ENCODE data around the gene ELANE. TPM values are rescaled to one million over a fixed set of nuclear protein-coding genes. Genes with fewer than 3 reads are reported as not detected.

ELANE gene
- polyA plus RNA-seq, 3 donors: 0.33 to 0.98 (median 0.34) TPM

DNA sequence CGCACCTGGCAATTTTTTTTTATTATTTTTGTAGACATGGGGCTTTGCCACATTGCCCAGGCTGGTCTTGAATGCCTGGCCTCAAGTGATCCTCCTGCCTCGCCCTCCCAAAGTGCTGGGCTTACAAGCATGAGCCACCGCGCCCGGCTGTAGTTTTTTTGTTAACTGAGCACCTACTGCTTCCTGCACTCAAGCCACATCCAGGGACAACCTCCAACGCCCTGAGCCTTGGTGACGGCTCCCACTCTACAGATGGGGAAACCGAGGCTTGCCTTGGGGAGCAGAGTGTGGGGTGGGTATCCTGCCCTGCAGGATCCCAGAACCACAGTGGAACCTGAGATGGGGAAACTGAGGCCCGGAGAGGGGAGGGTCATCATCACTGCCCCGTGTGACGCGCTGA is 3.0 kb downstream of the ELANE start:
- no peak for DNase-seq (ENCODE audit: extremely low read depth in 1 of 11, low read depth in 9 of 11, low spot score in 4 of 11)

GRCh38 chr19:855566-856120 is 3.5 kb downstream of the ELANE start:
- no peak for DNase-seq (ENCODE audit: extremely low read depth in 1 of 11, low read depth in 9 of 11, low spot score in 4 of 11)

- no peak for DNase-seq (ENCODE audit: extremely low read depth in 1 of 11, low read depth in 9 of 11, low spot score in 4 of 11)
Observed at GRCh38 chr19:858284-858683, 6.2 kb downstream of the ELANE start.

- no peak for DNase-seq (ENCODE audit: extremely low read depth in 1 of 11, low read depth in 9 of 11, low spot score in 4 of 11)
Observed at GRCh38 chr19:858868-859843, 7.1 kb downstream of the ELANE start, which contains the start of gene CFD. Gene CFD (plus strand): TSS chr19:859664. CDS start chr19:859690, 26 bp downstream.

- DNase-seq (ENCODE audit: extremely low read depth in 1 of 11, low read depth in 9 of 11, low spot score in 4 of 11): no peak
Observed at GRCh38 chr19:861141-861755, 9.1 kb downstream of the ELANE start.

DNA sequence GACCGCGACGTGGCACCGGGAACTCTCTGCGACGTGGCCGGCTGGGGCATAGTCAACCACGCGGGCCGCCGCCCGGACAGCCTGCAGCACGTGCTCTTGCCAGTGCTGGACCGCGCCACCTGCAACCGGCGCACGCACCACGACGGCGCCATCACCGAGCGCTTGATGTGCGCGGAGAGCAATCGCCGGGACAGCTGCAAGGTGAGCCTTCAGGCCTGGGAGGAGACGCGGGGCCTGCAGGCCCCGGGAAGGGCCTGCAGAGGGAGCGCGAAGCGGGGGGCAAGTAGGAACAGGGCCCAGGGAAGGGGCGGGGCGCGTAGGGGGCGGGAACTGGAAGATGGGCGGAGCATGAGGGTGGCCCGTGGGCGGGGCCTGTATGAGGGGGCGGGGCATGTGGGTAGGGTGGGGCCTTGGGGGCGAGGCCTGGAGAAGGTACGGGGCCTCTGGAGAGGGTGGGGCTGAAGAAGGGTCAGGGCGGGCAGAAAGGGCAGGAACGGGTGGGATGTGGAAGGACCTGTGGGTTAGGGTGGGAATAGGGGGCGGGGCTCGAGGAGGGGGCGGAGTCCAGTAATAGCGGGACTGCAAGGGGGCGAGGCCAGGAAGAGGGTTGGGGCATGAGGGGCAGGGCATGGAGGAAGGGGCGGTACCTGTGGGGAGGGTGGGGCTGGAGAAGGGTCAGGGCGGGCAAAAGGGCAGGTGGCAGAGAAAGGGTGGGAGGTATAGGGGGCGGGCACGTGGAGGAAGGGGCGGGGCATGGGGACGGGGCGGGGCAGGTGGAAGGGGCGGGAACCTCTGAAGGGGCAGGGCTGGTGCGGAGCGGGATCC is 9.9 kb downstream of the ELANE start:
- DNase-seq (ENCODE audit: extremely low read depth in 1 of 11, low read depth in 9 of 11, low spot score in 4 of 11): no peak

GRCh38 chr19:862581-863314 is 10.6 kb downstream of the ELANE start:
- DNase-seq (ENCODE audit: extremely low read depth in 1 of 11, low read depth in 9 of 11, low spot score in 4 of 11): no peak

DNA sequence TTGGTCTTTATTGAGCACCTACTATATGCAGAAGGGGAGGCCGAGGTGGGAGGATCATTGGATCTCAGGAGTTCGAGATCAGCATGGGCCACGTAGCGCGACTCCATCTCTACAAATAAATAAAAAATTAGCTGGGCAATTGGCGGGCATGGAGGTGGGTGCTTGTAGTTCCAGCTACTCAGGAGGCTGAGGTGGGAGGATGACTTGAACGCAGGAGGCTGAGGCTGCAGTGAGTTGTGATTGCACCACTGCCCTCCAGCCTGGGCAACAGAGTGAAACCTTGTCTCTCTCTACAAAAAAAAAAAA is 11.2 kb downstream of the ELANE start:
- DNase-seq (ENCODE audit: extremely low read depth in 1 of 11, low read depth in 9 of 11, low spot score in 4 of 11): no peak

- DNase-seq (ENCODE audit: extremely low read depth in 1 of 11, low read depth in 9 of 11, low spot score in 4 of 11): no peak
Observed at GRCh38 chr19:866769-867300, 14.7 kb downstream of the ELANE start.

DNA sequence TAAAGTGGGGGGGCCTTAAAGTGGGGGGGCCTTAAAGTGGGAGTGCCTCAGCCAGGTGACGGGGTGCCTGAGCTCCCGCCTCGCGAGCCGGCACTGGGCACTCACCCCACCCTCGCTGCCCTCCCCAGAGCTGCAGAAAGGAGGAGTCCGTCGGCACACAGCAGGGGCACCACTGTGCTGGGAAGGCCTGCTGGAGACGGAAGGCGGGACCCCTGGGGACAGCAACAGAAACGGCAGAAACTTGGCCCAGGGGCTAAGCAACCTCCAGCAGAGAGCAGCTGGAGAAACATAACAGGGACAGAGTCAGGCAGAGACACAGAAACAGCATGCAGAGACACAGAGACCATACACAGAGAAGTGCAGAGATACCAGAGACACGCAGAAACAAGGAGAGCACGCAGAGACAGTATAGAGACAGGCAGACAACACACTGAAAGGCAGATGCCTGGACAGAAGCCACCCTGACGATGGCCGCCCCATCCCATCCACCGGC is 15.2 kb downstream of the ELANE start:
- no peak for DNase-seq (ENCODE audit: extremely low read depth in 1 of 11, low read depth in 9 of 11, low spot score in 4 of 11)

DNA sequence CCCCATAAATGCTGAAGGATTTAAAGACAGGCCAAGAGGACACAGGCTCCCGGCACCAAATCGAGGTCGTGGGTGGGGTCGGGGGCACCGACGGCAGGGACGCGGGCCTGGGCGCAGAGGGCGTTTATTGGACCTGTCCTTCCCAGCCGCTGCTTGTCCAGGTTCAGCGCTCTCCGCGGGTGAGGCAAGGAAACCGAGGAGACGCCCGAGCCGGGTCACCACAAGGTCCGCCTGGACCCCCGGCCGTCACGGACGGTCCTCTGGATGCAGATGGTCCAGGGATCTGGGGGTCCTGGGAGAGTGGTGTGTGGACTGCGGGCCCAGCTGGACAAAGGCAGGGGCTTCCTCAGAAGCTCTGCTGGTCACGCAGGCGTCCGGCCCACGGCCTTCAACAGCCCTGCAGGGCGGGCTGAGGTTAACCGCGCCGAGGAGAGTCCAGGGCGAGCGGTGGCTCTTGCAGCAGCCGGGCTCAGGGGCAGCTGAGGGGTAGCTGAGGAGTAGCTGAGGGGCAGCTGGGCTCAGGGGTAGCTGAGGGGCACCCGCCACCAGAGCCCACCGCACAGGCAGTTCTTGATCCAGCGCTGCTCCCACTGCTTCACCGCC is 15.9 kb downstream of the ELANE start:
- DNase-seq (ENCODE audit: extremely low read depth in 1 of 11, low read depth in 9 of 11, low spot score in 4 of 11): no peak

GRCh38 chr19:868458-869244 is 16.5 kb downstream of the ELANE start:
- DNase-seq (ENCODE audit: extremely low read depth in 1 of 11, low read depth in 9 of 11, low spot score in 4 of 11): no peak

DNA sequence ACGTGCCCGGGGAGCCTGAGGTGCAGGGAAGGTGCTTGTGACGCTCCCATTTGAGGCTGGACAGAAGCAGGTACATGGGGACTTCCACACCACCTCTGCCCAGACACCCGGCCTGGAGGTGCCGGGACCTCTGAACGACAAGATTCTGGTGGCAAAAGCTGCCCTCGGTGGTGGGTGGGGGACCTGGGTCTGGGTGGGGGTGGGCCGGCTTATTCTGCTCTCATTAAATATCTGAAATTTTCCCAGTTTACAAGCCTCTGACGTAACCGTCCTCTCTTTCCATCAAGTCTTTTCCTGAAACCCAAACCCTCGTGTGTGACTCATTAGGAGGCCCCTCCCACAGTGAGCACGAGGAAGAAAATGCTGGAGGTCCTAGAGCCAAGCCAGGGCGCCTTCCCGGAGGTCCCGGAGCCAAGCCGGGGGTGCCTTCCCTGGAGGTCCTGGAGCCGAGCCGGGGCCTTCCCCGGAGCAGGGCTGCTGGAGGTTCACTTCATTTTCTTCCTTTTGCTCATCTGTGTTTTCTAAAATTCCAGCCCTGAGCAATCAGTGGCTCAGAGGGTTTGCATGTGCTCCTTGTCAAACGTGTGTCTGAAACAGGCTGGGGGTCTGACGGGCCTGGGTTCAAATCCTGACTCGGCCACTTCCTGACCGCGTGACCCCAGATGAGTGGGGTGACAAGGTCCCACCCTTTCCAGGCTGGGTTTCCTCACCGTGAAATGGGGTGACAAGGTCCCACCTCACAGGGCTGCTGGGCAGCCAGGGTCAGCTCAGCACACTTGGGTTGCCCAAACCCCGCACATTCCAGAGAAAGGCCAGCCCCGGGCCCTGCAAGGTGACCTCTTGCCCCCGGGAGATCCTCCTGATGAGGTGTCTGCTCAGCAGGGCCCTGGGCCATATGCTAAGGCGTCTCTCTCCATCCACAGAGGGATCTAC is 17.4 kb downstream of the ELANE start:
- DNase-seq (ENCODE audit: extremely low read depth in 1 of 11, low read depth in 9 of 11, low spot score in 4 of 11): no peak

- no peak for DNase-seq (ENCODE audit: extremely low read depth in 1 of 11, low read depth in 9 of 11, low spot score in 4 of 11)
Observed at GRCh38 chr19:870314-870713, 18.2 kb downstream of the ELANE start.

DNA sequence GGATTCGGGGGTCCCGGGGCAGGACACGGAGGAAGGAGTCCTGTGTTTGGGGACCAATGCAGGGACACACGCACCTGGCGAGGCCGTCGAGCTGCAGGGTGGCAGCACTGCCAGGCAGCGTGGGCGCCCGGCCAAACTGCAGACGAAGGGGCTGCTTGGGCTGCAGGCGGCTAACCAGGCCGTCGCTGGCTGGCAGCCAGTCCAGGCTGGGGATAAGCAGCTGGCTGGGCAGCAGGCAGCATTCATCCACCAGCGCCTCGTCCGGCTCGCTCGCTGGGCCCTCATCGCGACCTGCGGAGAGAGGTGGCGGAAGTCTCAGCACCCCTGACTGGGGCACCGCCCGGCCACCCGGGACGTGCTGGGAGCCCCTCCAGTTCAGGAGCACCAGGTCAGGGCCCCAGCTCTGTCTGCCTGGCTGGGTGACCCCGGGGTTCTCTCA is 18.9 kb downstream of the ELANE start:
- no peak for DNase-seq (ENCODE audit: extremely low read depth in 1 of 11, low read depth in 9 of 11, low spot score in 4 of 11)

Measured in renal cortex interstitium (tissue), 11 donors.